ENCODE data around the gene TOM1L2.
A peak's percentile ranks its signal among the peaks of the same experiment; 100 is the strongest.
"Not testable (repeated sequence)": the region's sequence is repeated elsewhere in the genome, so short reads cannot be mapped to it uniquely, and the experiment has no call there.

Gene TOM1L2

GRCh38 chr17:17808706-17809432 lies 163.3 kb downstream of the TOM1L2 start:
- Histone ChIP-seq H3K9ac (ENCODE audit: low read length) (no peak overlapping the region), H3K4me1 (ENCODE audit: low read length) (peaks cover 16% of the 10 kb centered on the region), H3K4me2 (ENCODE audit: low read depth, low read length) (peak overlapping the region; percentile 35), H3K9me2 (replicated peaks; ENCODE audit: insufficient read depth, low read length) (no peaks in the 10 kb centered on the region), H4K20me1 (ENCODE audit: insufficient read depth, low read length) (no peaks in the 10 kb centered on the region), H3K27me3 (replicated peaks; ENCODE audit: insufficient read depth, low read length) (no peaks in the 10 kb centered on the region), H3K36me3 (replicated peaks; ENCODE audit: insufficient read depth, low read length) (no peaks in the 10 kb centered on the region), H3F3A (ENCODE audit: insufficient read depth, low read length) (peaks cover 20% of the 10 kb centered on the region), H3K4me3 (ENCODE audit: low read length) (no peak overlapping the region), H2AFZ (ENCODE audit: low read length) (no peak overlapping the region), H3K27ac (ENCODE audit: low read length) (peak overlapping the region; percentile 25; the same call in 1 of the 2 replicates), H3K79me2 (ENCODE audit: low read length) (no peaks in the 10 kb centered on the region), H3K9me3 (replicated peaks; ENCODE audit: insufficient read depth, low read length) (no peaks in the 10 kb centered on the region)
- TF ChIP-seq EZH2 (optimal IDR thresholded peaks at IDR 0.05; ENCODE audit: low read depth, low read length) (no peak), CTCF (IDR thresholded peaks at IDR 0.05; ENCODE audit: low read length) (no peak), EZH2phosphoT487 (IDR thresholded peaks at IDR 0.05; ENCODE audit: low read length) (no peak)
- peak; percentile 81 for DNase-seq

- peaks cover 16% of the 10 kb centered on the region for H3K4me1 ChIP-seq (ENCODE audit: low read length)
- peak overlapping the region; percentile 35; the same call in 1 of the 2 replicates for H3K4me2 ChIP-seq (ENCODE audit: low read depth, low read length)
- H3K27ac ChIP-seq (ENCODE audit: low read length); H4K20me1 ChIP-seq (ENCODE audit: insufficient read depth, low read length); H3K4me3 ChIP-seq (ENCODE audit: low read length); H3K9me2 ChIP-seq (replicated peaks; ENCODE audit: insufficient read depth, low read length); DNase-seq; H3K79me2 ChIP-seq (ENCODE audit: low read length); H2AFZ ChIP-seq (ENCODE audit: low read length); H3K9me3 ChIP-seq (replicated peaks; ENCODE audit: insufficient read depth, low read length); H3K9ac ChIP-seq (ENCODE audit: low read length); H3K36me3 ChIP-seq (replicated peaks; ENCODE audit: insufficient read depth, low read length); H3K27me3 ChIP-seq (replicated peaks; ENCODE audit: insufficient read depth, low read length): not testable (repeated sequence)
- peaks cover 20% of the 10 kb centered on the region for H3F3A ChIP-seq (ENCODE audit: insufficient read depth, low read length)
These were observed 164.0 kb downstream of the TOM1L2 start for GRCh38 chr17:17808200-17808599.

GRCh38 chr17:17807440-17807839 lies 164.8 kb downstream of the TOM1L2 start:
- Histone ChIP-seq H3K27me3 (replicated peaks; ENCODE audit: insufficient read depth, low read length) (no peaks in the 10 kb centered on the region), H3K9me2 (replicated peaks; ENCODE audit: insufficient read depth, low read length) (no peaks in the 10 kb centered on the region), H3K36me3 (replicated peaks; ENCODE audit: insufficient read depth, low read length) (no peaks in the 10 kb centered on the region), H3K4me3 (ENCODE audit: low read length) (no peak overlapping the region), H3K4me2 (ENCODE audit: low read depth, low read length) (no peak overlapping the region), H4K20me1 (ENCODE audit: insufficient read depth, low read length) (no peaks in the 10 kb centered on the region), H3K27ac (ENCODE audit: low read length) (no peak overlapping the region), H2AFZ (ENCODE audit: low read length) (no peak overlapping the region), H3K9me3 (replicated peaks; ENCODE audit: insufficient read depth, low read length) (no peaks in the 10 kb centered on the region), H3K4me1 (ENCODE audit: low read length) (peaks cover 16% of the 10 kb centered on the region), H3F3A (ENCODE audit: insufficient read depth, low read length) (peaks cover 19% of the 10 kb centered on the region), H3K9ac (ENCODE audit: low read length) (no peak overlapping the region), H3K79me2 (ENCODE audit: low read length) (no peaks in the 10 kb centered on the region)
- no peak for DNase-seq
- TF ChIP-seq EZH2phosphoT487 (IDR thresholded peaks at IDR 0.05; ENCODE audit: low read length) (no peak), CTCF (IDR thresholded peaks at IDR 0.05; ENCODE audit: low read length) (no peak), EZH2 (optimal IDR thresholded peaks at IDR 0.05; ENCODE audit: low read depth, low read length) (no peak)

- no peak for TF ChIP-seq EZH2 (optimal IDR thresholded peaks at IDR 0.05; ENCODE audit: low read depth, low read length)
- no peak for TF ChIP-seq EZH2phosphoT487 (IDR thresholded peaks at IDR 0.05; ENCODE audit: low read length)
- no peak for TF ChIP-seq CTCF (IDR thresholded peaks at IDR 0.05; ENCODE audit: low read length)
- no peak overlapping the region for H2AFZ ChIP-seq (ENCODE audit: low read length)
- DNase-seq: no peak
These were observed 165.5 kb downstream of the TOM1L2 start for GRCh38 chr17:17806611-17807274.

More at GRCh38 chr17:17806611-17807274, 165.5 kb downstream of the TOM1L2 start:
- H4K20me1 ChIP-seq (ENCODE audit: insufficient read depth, low read length): no peaks in the 10 kb centered on the region
- H3K27me3 ChIP-seq (replicated peaks; ENCODE audit: insufficient read depth, low read length): no peaks in the 10 kb centered on the region
- H3K9me3 ChIP-seq (replicated peaks; ENCODE audit: insufficient read depth, low read length): no peaks in the 10 kb centered on the region
- H3K4me1 ChIP-seq (ENCODE audit: low read length): peaks cover 16% of the 10 kb centered on the region
- no peaks in the 10 kb centered on the region for H3K36me3 ChIP-seq (replicated peaks; ENCODE audit: insufficient read depth, low read length)
- H3K79me2 ChIP-seq (ENCODE audit: low read length): no peaks in the 10 kb centered on the region
- H3K27ac ChIP-seq (ENCODE audit: low read length): no peak overlapping the region
- H3K9me2 ChIP-seq (replicated peaks; ENCODE audit: insufficient read depth, low read length): no peaks in the 10 kb centered on the region
- peaks cover 13% of the 10 kb centered on the region for H3F3A ChIP-seq (ENCODE audit: insufficient read depth, low read length)
- no peak overlapping the region for H3K4me3 ChIP-seq (ENCODE audit: low read length)
- H3K4me2 ChIP-seq (ENCODE audit: low read depth, low read length): no peak overlapping the region
- H3K9ac ChIP-seq (ENCODE audit: low read length): no peak overlapping the region

Data from MM.1S (cell line).